ENCODE data around the gene SEC11A. TPM values are rescaled to one million over a fixed set of nuclear protein-coding genes. Genes with fewer than 3 reads are reported as not detected.
"Not testable (repeated sequence)": the region's sequence is repeated elsewhere in the genome, so short reads cannot be mapped to it uniquely, and the experiment has no call there.

The SEC11A gene
- total RNA-seq, 4 donors from 2014 or later, result 54.1 to 103 (median 72.8) TPM

GRCh38 chr15:84645997-84646396 is 69.9 kb downstream of the SEC11A start:
- no peak overlapping the region for H3K27ac ChIP-seq
- H3K4me3 ChIP-seq, result no peak overlapping the region
- intact Hi-C loops (cut with DNase I), result no loop called here
- H3K9me3 ChIP-seq, result no peaks in the 10 kb centered on the region
- H3K4me1 ChIP-seq, result peaks cover 0 to 17% (median 3%) of the 10 kb centered on the region in 3 donors
- 50 to 91% methylated on average over 1 to 10 of the region's 10 CpGs for WGBS, 2 donors
- H3K27me3 ChIP-seq, result no peaks in the 10 kb centered on the region
- no peak for DNase-seq
- TF ChIP-seq POLR2A (IDR thresholded peaks at IDR 0.05) (no peak), CTCF (IDR thresholded peaks at IDR 0.05) (no peak)
- H3K36me3 ChIP-seq, result peaks cover 30 to 100% (median 54%) of the 10 kb centered on the region in 3 donors

- WGBS, 2 donors, result 85 to 90% methylated on average over 4 to 8 of the region's 10 CpGs
- Histone ChIP-seq H3K4me3 (no peak overlapping the region), H3K27me3 (no peaks in the 10 kb centered on the region), H3K4me1 (peaks cover 0 to 17% (median 3%) of the 10 kb centered on the region in 3 donors), H3K36me3 (peaks cover 30 to 100% (median 50%) of the 10 kb centered on the region in 3 donors), H3K27ac (no peak overlapping the region), H3K9me3 (no peaks in the 10 kb centered on the region)
- TF ChIP-seq POLR2A (IDR thresholded peaks at IDR 0.05) (no peak), CTCF (IDR thresholded peaks at IDR 0.05) (no peak)
- DNase-seq, result no peak
- intact Hi-C loops (cut with DNase I), result no loop called here
Measured at GRCh38 chr15:84645496-84645895, 70.4 kb downstream of the SEC11A start.

- no peak for DNase-seq
- Histone ChIP-seq H3K4me3 (no peak overlapping the region), H3K9me3 (no peaks in the 10 kb centered on the region), H3K36me3 (peaks cover 37 to 100% (median 52%) of the 10 kb centered on the region in 3 donors), H3K4me1 (peaks cover 0 to 6% (median 3%) of the 10 kb centered on the region in 3 donors), H3K27ac (no peak overlapping the region), H3K27me3 (no peaks in the 10 kb centered on the region)
- WGBS, 2 donors, result 81 to 82% methylated on average over 5 to 6 of the region's 6 CpGs
- TF ChIP-seq POLR2A (IDR thresholded peaks at IDR 0.05) (no peak), CTCF (IDR thresholded peaks at IDR 0.05) (no peak)
- intact Hi-C loops (cut with DNase I), result no loop called here
Measured at GRCh38 chr15:84643838-84644237, 72.1 kb downstream of the SEC11A start.

- H3K9me3 ChIP-seq; H3K4me1 ChIP-seq; DNase-seq; H3K4me3 ChIP-seq; H3K27ac ChIP-seq; H3K27me3 ChIP-seq; intact Hi-C loops (cut with DNase I): not testable (repeated sequence)
- peaks cover 27 to 99% (median 41%) of the 10 kb centered on the region in 3 donors for H3K36me3 ChIP-seq
- 70 to 75% methylated on average over 2 of the region's 2 CpGs for WGBS, 2 donors
Measured at GRCh38 chr15:84642640-84643039, 73.3 kb downstream of the SEC11A start.

- H3K4me3 ChIP-seq; H3K27me3 ChIP-seq; intact Hi-C loops (cut with DNase I); DNase-seq; H3K27ac ChIP-seq; H3K9me3 ChIP-seq: not testable (repeated sequence)
- peaks cover 19 to 98% (median 33%) of the 10 kb centered on the region in 3 donors for H3K36me3 ChIP-seq
- H3K4me1 ChIP-seq, result peaks cover 0 to 14% (median 5%) of the 10 kb centered on the region in 3 donors
- 78 to 91% methylated on average over 2 to 9 of the region's 9 CpGs for WGBS, 2 donors
Measured at GRCh38 chr15:84641871-84642270, 74.1 kb downstream of the SEC11A start.

GRCh38 chr15:84638103-84638502 is 77.8 kb downstream of the SEC11A start:
- TF ChIP-seq POLR2A (IDR thresholded peaks at IDR 0.05) (no peak), CTCF (IDR thresholded peaks at IDR 0.05) (peak in 2 of 6 experiments; percentile 33 to 38)
- no peak overlapping the region for H3K4me3 ChIP-seq
- H3K27me3 ChIP-seq, result no peaks in the 10 kb centered on the region
- H3K4me1 ChIP-seq, result peaks cover 1 to 41% (median 13%) of the 10 kb centered on the region in 3 donors
- H3K9me3 ChIP-seq, result no peaks in the 10 kb centered on the region
- intact Hi-C loops (cut with DNase I), result no loop called here
- peaks cover 10 to 69% (median 17%) of the 10 kb centered on the region in 3 donors for H3K36me3 ChIP-seq
- no peak for DNase-seq
- WGBS, 2 donors, result 45 to 59% methylated on average over 3 of the region's 3 CpGs
- peak overlapping the region in 1 of 4 donors; percentile 6 for H3K27ac ChIP-seq
